ENCODE results near the gene GRPEL2.

GRPEL2 gene

GRCh38 chr5:149374801-149375200 lies 29.5 kb downstream of the GRPEL2 start:
- TF ChIP-seq, protein P1, sequence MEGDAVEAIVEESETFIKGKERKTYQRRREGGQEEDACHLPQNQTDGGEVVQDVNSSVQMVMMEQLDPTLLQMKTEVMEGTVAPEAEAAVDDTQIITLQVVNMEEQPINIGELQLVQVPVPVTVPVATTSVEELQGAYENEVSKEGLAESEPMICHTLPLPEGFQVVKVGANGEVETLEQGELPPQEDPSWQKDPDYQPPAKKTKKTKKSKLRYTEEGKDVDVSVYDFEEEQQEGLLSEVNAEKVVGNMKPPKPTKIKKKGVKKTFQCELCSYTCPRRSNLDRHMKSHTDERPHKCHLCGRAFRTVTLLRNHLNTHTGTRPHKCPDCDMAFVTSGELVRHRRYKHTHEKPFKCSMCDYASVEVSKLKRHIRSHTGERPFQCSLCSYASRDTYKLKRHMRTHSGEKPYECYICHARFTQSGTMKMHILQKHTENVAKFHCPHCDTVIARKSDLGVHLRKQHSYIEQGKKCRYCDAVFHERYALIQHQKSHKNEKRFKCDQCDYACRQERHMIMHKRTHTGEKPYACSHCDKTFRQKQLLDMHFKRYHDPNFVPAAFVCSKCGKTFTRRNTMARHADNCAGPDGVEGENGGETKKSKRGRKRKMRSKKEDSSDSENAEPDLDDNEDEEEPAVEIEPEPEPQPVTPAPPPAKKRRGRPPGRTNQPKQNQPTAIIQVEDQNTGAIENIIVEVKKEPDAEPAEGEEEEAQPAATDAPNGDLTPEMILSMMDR (IDR thresholded peaks at IDR 0.05), result no peak

DNA sequence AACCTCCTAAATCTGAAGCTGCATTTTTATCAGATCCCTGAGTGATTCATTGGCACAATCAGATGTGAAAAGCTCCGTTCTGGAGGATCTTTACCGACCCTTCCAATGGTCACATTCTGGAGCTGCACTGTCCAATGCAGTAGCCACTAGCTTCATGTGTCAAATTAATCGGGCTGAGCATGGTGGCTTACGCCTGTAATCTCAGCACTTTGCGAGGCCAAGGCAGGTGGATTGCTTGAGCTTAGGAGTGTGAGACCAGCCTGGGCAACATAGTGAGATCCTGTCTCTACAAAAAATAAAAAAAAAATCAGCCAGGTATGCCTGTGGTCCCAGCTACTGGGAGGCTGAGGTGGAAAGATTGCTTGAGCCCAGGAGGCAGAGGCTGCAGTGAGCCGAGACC lies 30.1 kb downstream of the GRPEL2 start:
- TF ChIP-seq, protein P1 (IDR thresholded peaks at IDR 0.05), result no peak

DNA sequence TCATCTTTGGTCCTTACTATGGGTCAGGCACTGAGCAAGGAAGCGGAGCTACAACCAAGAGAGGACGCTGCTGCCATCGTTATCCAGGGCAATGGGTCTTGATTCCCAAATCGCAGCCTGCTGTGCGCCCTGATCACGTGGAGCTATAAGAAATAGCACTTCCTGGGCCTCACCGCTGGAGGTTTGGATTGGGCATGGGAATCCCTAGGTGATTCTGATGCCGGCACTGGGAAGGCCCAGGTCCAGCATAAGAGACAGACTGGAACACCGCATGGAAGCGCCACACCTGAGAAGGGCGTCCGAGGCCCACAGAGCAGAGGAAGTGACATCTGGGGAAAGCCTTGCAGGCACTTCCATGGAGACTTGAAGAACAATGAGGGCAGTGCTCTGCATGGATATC lies 30.8 kb downstream of the GRPEL2 start:
- TF ChIP-seq, protein P1 (IDR thresholded peaks at IDR 0.05), result no peak

DNA sequence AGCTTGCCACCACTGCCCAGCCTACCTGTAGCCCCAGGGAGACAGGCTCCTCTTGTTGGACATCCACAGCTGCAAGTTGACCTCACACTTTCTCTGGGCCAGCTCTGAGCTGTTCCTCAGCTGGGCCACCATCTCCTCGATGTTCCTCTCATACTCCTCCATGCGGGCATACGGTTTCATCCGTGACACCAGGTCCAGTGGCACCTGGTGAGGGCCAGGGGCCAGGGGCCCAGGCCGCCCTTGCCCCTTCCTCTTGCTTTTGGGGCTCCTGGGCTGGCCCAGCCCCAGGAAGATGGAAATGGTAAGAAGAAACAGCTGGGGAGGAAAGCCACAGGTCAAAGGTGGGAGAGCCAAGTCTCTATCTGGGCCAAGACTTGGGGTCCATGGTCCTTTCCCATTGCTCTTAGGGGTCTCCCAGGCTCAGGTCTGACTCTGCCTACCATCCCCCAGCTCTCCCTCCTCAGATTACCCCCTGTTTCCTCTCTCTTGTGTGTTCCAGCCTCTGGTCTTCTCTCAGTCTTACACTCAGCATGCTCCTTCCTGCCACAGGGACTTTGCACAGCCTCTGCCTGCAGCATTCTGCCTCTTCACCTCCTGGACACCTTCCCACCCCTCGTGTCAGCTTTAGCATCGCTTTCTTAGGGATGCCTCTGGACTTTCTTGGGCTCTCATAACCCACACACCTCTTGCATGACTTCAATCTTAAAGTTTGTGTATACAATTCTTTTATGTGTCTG lies 31.6 kb downstream of the GRPEL2 start:
- TF ChIP-seq, protein P1 (IDR thresholded peaks at IDR 0.05), result no peak

- TF ChIP-seq, protein P1 (IDR thresholded peaks at IDR 0.05), result no peak
These were observed 33.0 kb downstream of the GRPEL2 start for GRCh38 chr5:149378241-149378820.

DNA sequence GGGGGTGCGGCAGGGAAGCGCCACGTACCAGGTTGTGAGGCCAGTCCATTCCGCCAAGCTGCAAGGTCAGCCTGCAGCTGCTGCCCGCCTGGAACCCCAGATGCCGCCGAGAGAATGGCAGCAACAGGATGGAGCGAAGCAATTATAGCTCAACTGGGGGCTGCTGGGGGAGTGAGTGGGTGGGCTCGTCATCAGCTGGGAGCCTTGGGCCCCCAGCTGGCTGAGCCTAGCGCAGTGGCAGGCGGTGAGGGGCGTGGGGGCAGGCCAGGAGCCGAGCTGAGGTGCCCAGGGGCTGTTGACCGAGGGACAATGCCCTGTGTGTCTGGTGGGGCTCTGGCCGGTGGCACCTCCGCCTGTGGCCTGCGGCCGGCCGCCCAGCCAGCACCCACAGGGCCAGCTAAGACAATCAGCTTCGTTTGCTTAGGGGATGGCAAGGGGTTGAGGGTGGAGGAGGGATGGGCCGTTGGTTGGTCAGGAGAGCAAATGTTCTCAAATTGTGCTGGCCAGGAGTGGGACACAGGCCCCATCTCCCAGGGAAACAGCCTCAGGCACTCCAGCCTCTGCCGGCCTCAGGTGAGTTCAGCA lies 34.0 kb downstream of the GRPEL2 start, which contains the start of gene IL17B:
TSS of gene IL17B (minus strand) at position 116 of the 585 bp plus-strand sequence. CDS start at position 49, 67 bp downstream.
- TF ChIP-seq, protein P1 (IDR thresholded peaks at IDR 0.05), result no peak

GRCh38 chr5:149379818-149380374 lies 34.6 kb downstream of the GRPEL2 start:
- TF ChIP-seq, protein P1 (IDR thresholded peaks at IDR 0.05), result no peak
